Islet precursor cell (in vitro differentiated cells): ENCODE data around the gene SHPK.
A peak's percentile ranks its signal among the peaks of the same experiment; 100 is the strongest.
"Not testable (repeated sequence)": the region's sequence is repeated elsewhere in the genome, so short reads cannot be mapped to it uniquely, and the experiment has no call there.

Experiments
- DNase-seq: peaks from one replicate; pipeline ENCODE4 v3.0.0-alpha.2; 2018

The SHPK gene

DNA sequence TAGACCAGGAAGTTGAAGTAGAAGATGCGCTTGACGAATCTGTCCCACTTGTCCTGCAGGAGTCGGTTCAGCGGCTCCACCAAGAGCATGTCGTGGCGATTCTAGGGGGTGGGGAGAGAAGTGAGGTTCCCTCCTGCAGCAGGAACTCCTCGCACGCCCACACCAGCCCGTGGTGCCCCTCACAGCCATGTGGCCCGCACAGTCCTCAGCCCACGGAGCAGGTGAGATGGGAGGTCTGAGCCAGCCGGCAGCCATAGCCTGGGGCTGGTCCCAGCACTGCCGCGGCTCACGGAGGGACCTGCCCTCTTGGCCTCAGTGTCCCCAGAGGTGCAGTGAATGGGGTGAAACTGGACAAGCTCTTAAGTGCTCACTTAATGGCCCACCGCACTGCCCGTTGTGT, 50.2 kb downstream of the SHPK start:
- DNase-seq = no peak

DNA sequence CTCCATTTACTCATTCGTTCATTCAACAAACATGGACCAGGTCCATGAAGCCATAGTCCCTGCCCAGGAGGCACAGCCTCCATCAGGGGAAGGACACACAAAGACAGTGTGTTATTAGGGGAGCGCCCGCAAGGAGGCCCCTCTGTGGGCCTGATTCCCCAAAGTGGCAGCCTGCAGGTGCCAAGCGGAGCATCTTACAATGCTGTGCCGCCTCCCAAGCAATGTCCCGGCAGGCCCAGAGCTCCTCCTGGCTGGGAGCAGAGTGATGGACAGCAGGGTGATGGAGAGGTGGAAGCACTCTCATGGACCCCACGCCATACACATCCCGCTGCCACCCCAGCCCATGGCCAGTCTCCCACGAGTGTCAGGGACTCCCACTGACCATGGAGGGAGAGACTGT, 52.6 kb downstream of the SHPK start:
- DNase-seq = no peak

DNA sequence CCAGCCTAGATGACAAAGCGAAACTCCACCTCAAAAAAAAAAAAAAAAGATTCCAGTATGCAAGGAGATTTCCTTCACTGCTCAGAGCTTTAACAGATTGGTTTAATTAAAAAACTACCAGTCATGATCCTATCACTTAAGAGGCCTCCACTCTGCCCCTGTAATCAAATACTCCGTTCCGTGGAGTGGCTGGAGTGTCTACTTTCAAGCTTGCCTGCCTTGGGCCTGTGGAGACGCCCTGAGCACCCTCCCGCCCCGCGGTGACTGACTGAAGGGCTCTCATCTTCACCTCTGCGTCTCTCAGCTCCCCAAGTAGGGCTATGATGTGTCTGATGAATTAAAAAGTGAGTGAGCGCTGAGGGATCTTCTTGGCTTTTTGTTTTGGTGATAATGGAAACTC, 53.1 kb downstream of the SHPK start:
- no peak for DNase-seq

DNA sequence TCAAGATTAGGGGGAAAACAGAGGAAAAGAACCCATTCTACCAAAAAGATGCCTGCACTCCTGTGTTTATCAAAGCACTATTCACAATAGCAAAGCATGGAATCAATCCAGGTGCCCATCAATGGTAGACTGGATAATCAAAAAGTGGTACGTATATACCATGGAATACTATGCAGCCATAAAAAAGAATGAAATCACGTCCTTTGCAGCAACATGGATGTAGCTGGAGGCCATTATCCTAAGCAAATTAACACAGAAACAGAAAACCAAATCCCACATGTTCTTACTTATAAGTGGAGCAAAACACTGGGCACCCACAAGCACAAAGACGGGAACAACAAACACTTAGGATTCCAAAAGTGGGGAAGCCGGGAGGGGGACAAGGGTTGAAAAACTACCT, 57.4 kb downstream of the SHPK start:
- DNase-seq = not testable (repeated sequence)

DNA sequence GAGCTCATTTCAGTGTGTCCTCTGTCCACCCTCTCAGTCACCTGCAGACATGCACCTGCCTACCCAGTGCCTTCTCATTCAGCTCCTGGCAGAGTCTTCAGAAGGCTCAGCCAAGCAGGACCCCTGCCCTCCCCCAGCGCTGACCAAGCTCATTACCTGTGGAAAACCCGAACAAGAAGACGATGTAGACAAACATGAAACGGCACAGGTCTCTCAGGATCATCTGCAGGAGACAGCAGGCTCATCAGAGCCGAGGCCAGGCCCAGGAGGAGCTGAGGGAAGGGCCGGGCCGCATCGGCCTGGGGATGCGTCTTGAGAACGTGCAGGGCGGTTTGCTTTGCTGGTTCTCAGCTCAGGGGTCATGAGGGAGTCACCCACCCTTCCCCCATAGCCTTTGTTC, 59.1 kb downstream of the SHPK start:
- DNase-seq = no peak

DNA sequence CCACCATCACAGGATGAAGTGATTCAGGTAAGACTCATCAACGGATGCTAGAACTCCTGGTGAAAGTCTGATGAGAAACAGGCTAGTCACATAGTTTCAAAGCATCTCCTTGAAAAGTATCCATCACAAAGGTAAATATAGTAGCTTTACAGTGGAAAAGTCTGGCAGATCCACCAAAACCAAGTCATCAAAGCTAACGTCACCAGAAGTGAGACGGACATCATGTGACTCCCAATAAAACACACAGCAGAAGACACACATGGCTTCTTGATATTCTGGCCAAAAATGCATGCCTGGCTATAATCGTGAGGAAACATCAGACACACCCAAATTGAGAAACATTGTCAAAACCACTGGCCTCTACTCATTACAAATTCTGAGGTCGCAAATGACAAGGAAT, 60.5 kb downstream of the SHPK start:
- no peak for DNase-seq

DNA sequence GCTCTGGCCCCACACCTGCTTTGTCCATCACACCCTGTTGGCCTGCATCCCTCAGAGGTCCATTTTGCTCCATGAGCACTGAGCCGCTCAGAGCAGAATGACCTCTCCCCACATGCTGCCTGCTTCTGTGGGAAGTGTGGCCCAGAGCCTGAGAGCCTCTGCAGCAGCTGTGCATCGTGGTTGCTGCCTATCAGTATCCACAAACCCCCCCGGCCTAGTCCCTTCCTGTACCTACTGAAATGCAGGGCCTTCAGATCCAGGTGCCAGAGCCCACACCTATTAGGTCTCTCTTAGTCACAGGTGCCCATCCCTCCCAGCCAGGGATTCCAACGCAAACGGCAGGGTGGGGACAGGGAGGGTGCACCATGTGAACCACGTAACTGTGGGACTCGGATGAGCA, 61.8 kb downstream of the SHPK start:
- no peak for DNase-seq

DNA sequence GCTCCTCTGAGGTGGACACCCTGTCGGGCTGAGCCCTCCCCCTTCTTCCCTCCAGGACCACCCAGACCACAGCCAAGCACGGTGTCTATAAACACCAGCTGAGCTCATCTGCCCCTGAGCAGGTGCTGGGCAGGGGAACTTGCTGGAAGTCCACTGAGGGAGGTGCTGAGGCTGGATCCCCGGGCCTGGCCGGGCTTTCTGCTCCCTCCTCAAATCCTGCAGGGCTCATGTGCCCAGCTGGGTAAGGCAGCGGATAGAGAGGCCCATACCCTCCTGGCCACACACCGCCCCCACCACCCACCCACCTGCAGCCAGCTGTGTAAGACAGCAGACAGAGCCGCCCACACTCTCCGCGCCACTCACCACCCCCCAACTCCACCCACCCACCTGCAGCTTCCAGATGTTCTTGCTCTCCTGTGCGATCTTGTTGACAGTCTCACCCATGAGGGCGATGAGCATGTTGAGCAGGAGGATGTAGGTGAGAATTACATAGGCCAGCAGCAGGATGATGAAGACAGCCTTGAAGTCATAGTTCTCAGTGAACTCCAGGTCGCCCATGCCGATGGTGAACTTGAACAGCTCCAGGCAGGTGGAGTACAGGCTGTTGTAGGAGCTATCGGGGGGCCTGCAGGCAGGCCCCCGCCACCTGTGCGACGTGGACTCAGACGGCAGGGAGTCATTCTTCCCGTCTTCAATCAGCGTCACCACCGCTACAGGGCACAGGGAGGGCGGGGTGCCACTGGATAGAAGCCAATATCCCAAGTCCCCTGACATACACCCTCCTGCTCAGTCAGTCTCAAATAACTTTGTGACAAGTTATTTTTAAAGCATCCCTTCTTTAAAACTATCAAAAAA, 62.6 kb downstream of the SHPK start:
- DNase-seq = no peak

DNA sequence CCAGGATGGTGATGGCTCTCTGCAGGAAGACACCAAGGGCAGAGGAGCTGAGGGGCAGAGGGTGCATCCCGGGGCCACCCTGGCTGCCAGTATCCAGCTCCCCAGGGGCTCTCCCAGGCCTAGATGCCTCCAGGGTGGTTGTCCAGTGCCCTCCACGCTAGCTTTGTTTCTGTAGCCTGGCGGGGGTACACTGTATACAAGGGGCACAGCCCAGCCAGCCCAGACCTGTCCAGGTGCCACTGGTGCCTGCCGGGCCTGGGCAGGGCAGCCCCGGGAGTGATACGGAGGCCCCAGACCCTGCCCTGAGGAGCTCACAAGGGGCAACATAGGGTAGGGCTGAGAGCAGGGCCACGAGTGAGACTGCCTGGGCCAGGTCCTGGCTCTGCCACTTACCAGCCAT, 63.8 kb downstream of the SHPK start:
- DNase-seq = no peak

DNA sequence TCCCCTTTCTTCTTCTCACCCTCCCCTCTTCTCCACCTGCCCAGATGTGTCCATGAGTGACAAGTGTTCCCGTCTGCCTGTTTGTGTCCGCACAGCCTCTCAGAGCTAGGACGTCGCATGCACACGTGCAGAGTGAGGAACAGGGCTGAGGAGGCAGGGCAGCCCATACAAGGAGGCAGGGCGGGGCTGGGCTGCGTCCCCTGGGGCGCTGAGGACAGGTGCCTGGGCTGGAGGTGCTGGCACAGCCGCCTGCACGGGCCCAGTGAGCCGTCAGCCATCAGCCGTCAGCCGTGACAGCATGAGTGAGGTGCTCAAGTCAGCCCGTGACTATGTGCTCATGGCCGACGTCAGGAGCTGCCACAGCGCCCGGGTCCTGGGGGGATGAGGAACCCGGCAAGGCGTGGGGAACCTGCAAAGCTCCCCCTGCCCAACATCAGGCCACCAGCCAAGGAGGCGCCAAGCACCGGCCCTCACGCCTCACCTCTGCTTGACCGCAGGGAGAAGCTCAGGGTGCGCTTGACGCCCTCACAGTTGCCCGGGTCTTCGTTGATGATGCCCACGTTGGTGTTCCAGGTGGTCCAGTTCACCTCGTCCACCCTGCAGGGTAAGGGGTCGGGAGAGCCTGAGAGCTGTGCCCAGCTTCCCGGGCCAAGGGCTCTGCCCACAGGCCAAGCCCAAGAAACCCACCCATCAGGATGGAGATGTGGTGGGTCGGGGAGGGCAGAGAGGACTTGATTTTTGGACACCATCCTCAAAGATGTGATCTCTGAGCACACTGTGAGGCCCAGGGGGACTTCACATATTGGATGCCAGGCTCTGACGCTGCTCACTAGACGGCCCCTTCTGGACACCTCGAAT, 64.8 kb downstream of the SHPK start:
- DNase-seq = no peak

DNA sequence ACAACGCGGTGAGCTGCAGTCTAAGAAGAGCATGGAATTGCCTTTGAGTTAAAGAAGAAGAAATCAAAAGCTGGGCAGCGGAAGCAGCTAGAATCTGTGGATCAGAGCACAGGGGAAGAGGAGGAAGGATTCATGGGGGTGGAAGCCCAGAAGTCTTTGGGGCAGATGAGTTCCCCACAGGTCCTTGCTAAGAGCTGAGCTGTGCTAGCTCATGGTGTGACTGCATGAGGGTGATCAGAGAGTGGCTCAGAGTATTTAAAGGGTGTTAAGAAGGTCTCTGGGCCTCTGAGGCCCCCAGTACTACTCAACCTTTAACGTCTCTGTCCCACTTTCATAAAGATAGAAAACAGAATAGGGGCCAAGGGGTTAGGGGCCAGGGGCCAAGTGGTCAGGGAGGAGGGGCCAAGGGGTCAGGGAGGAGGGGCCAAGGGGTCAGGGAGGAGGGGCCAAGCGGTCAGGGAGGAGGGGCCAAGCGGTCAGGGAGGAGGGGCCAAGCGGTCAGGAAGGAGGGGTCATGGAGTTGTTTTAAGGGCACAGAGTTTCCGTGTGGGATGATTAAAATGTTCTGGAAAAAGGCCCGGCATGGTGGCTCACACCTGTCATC, 66.4 kb downstream of the SHPK start:
- DNase-seq = no peak

DNA sequence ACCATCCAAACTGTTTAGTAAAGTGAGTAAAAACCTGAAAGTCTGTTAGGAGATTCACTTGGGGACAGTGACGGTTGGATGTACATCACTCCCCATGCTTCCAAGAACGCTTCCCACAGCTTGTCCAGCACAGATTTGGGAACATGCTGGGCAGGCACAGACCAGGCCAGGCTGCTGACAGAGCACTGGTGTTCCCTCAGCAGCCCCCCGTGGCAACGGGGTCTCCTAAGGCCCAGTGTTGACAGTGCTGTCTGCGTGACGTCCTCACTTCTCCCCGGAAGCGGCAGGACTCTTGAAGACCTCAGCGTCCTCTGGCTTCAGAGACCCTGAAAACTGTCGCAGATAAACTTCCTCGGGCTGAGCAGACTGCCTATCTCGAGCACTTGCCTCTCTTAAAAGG, 69.5 kb downstream of the SHPK start:
- no peak for DNase-seq

DNA sequence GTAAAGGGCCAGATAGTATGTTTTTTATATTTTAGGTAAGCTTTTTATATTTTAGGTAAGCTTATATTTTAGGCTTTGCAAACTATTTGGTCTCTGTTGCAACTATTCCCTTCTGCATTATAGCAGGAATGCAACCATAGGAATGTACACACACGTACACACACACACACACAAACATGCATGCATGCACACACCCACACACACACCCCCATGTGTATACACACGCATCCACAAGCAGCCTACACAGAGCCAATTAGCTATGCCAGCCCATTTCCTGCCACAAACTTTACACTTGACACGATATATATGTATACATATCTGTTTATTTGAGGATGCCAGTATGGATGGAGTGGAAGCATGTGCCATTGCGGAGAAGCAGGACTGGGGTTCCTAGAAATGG, 70.9 kb downstream of the SHPK start:
- DNase-seq = no peak

DNA sequence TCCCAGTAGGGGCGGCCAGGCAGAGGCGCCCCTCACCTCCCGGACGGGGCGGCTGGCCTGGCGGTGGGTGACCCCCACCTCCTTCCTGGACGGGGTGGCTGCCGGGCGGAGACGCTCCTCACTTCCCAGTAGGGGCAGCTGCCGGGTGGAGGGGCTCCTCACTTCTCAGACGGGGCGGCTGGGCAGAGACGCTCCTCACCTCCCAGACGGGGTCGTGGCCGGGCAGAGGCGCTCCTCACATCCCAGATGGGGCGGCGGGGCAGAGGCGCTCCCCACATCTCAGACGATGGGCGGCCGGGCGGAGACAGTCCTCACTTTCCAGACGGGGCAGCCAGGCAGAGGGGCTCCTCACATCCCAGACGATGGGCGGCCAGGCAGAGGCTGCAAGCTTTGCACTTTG, 71.8 kb downstream of the SHPK start:
- not testable (repeated sequence) for DNase-seq

DNA sequence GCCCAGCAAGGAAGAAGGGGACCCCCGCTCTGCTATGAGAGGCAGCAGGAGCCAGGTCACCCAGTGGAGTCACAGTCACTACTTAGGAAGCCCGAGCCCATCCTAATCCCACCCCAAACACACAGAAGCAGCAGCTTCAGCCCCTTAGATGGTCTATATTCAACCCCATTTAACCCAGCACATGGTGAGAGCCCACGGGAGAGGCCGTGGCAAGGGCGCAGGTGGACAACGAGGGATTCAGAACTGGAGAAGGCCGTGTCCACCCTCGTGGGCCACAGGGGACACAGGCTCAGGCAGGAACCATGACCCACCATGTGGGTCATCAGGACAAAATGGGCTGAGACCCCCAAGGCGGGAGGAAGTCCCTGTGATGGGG, 76.8 kb downstream of the SHPK start:
- no peak for DNase-seq

DNA sequence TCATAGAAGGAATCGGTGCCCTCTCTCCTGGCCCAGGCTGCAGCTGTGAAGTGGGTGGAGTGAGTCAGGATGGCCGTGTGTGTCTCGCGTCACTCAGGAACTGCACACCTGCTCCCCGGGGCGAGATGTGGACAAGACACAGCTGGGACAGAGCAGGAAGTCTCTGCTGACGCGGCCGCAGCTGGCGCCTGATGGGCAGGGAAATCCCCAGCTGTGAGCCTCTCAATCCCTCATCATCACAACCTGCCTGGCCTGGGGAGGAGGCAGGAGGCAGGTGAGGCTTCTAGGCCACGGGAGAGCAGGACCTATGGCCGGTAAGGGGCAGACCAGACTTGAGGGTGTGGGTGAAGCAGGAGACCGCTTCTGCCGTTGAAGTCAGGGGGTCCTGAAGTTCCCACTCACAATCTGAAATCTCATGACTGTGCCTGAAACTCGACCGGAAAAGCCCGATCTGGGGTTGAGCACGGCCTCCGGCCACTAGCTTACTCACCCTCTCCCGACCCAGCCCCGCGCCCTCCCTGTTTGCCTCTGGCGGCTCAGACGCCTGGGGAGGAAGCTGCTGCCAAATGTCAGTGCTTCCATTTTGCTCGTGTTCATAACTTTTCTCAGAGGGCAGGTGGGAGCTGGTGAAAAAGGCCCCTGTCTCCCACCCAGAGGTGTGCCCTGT, 77.3 kb downstream of the SHPK start:
- DNase-seq = peak; percentile 64
